Kidney capillary endothelial cell (primary cell): ENCODE data around the gene SLC7A7.
A peak's percentile ranks its signal among the peaks of the same experiment; 100 is the strongest.
"Not testable (repeated sequence)": the region's sequence is repeated elsewhere in the genome, so short reads cannot be mapped to it uniquely, and the experiment has no call there.

Experiments
- DNase-seq: peaks from one replicate; pipeline ENCODE4 v3.0.0-alpha.2; 2018; ENCODE audit warnings: low spot score

The SLC7A7 gene

DNA sequence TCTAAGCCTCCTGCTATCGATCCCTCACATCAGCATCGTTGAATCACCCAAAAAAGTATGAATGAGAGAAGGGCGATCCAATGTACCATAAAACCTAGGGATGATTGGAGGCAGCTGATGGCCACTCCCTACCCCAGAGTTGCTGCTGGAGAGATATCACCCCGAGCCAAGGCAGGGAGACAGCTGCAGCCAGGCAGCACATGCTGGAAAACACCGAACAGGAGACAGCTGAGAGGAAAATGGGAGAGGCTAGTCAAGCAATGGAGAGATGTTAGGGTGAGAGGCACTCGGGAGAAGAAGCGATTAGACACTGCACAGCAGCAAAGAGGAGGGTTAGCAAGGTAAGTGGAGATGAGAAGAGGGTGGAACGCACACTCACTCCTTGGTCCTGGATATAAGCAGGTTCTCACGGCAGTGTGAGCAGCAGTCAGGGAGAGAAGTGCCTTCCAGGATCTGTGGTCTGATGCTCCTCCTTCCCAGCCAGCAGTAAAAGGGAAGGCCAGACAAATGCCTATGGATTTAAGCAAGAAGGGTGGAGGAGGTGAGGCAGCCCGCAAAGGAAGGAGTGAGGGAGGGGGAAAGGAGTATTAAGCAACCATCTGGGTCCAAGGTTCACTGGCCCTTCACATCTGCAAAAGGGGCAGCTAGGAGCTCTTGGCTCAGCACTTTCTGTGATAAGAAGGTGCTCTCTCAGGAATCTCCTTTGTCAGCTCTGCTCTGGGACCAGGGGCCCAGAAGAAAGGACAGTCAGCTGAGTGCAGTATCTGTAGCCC lies at the start of gene SLC7A7:
Gene SLC7A7, minus strand, starts transcription at position 495 of the 773 bp plus-strand sequence. CDS start 2,037 bp downstream, outside the sequence.
- no peak for DNase-seq

DNA sequence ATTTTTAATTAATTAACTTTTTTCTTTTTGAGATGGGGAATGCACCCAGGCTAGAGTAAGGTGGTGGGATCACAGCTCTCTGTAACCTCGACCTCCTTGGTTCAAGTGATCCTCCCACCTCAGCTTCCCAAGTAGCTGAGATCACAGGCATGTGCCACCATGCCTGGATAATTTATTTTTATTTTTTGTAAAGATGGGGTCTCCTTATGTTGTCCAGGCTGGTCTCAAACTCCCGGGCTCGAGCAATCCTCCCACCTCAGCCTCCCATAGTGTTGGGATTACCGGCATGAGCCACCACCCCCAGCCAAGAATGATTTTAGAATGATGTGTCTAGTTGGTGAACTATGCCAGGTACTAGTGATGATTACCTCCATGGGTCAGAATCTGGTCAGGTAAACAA lies 49.7 kb upstream of the SLC7A7 start:
- DNase-seq = no peak

DNA sequence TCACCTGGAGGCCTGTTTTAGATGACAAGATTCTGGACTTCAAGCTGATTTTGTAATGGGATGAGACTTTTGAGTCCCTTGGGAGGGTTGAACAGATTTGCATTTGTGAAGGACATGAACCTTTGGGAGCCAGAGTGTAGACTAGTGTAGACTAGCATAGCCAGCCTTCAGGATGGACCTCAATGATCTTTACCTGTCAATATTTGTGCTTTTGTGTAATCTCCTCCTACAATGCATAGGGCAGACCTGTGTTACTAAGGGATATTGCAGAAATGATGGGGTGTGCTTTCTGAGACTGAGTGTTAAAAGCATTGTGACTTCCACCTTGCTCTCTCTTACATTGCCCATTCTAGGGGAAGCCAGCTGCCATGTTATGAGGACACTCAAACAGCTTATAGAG lies 46.4 kb upstream of the SLC7A7 start:
- no peak for DNase-seq

DNA sequence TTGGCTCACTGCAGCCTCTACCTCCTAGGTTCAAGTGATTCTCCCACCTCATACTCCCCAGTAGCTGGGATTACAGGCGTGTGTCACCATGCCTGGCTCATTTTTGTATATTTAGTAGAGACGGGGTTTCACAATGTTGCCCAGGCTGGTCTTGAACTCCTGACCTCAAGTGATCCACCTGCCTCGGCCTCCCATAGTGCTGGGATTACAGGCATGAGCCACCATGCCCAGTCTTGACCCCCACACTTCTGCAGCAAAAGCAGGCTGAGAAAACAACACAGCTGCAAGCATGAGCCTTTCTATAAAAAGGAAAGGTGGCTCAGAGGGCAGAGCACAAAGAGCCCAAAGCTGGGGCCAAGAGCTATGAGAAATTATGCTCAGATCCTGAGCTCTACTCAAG lies 45.1 kb upstream of the SLC7A7 start:
- not testable (repeated sequence) for DNase-seq

DNA sequence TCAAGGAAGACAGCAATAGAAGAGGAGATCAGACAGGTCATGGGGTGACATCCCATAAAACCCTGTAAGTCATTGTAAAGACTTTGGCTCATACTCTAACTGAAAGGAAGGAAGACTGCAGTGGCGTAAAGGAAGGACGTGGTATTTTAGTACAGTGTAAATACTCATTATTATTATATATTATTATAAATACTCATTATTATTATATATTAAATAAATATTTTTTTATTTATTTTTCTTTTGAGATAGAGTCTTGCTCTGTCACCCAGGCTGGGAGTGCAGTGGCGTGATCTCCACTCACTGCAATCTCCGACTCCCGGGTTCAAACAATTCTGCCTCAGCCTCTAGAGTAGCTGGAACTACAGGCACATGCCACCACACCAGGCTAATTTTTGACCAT lies 41.2 kb upstream of the SLC7A7 start:
- no peak for DNase-seq

DNA sequence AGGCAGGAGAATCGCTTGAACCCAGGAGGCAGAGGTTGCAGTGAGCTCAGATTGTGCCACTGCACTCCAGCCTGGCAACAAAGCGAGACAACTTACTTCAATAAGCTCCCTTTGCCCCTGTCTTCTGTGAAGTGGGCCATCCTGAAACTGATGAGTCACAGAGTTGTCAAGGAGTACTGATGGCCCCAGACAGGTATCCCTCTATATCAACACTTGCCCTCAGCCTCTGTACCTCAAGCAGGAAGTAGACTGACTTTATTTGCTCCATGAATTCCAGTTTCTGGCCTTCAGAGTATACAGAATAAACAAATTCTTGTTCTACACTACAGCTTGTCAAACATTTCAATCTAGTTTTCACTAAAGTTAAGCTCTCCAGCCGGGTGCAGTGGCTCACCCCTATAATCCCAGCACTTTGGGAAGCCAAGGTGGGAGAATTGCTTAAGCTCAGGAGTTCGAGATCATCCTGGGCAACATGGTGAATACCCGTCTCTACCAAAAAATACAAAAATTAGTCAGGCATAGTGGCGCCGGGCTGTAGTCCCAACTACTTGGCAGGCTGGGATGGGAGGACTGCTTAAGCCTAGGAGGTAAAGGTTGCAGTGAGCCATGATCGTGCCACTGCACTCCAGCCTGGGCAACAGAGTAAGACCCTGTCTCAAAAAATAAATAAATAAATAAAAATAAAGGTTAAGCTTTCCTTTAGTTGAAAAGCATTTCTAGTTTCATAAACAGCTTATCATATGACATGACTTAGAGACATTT lies 39.9 kb upstream of the SLC7A7 start:
- DNase-seq = no peak

DNA sequence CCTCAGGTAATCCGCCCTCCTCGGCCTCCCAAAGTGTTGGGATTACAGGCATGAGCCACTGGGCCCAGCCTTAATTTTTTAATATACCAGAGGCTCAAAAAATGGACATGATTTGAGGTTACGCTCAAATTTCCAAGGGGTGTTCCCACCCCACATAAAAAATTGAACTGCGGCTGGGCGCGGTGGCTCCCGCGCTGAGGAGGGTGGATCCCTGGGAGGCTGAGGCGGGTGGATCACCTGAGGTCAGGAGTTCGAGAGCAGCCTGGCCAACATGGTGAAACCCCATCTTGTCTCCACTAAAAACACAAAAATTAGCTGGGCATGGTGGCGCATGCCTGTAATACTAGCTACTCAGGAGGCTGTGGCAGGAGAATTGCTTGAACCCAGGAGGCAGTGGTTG lies 39.1 kb upstream of the SLC7A7 start:
- DNase-seq = not testable (repeated sequence)

DNA sequence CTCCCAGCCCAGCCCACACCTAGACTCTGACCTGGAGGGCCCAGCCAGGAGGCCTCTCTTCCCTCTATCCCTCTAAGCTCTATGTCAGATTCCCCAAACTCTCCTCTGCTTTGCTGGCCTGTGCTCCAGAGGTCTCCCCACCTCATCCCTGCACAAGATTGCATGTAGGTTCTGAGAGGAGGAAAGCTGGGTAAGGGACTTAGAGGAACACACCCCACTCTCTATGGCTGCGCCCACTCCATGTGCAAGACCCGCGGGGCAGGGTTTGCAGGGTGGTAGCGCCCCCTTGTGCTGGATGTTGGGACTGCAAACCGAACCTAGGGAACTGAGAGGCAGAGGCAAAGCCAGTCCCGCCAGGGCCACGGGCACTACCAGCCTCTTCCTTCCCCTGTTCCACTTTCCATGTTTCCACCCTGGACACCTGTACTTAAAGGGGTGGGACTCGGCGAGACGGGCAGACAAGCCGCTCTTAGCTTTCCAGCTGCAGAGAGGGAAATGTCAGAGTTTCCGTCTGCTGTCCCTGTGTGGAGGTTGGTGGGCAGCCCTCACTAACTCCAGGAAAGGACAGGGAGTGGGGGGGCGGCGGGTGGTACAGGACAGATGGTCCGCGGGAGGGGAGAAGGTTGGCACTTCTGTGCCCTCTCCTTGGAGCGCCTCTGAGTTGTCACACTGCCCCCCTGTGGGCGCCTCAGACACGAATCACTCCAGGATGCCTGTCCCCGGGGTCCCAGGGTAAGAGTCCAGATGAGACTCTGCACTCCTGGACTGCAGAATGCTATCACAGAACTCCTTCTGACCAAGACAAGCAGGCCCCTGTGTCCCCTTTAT lies 37.9 kb upstream of the SLC7A7 start:
- DNase-seq = peak; percentile 80

DNA sequence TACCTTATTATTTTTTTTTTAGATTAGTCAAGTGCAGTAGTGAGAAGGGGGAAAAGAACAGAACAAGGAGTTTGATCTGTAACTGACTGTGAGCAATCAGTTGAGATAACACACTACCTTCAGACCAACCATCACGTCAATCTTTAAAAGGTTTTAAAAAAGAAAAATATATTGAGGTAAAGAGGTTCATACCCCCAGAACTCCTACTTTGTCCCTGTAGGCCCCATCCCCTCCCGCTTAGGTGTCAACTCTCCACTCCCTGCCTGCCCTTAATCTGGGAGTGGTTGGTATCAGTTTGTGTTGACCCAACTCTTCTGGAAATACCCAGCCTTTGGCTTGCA lies 37.3 kb upstream of the SLC7A7 start:
- no peak for DNase-seq

DNA sequence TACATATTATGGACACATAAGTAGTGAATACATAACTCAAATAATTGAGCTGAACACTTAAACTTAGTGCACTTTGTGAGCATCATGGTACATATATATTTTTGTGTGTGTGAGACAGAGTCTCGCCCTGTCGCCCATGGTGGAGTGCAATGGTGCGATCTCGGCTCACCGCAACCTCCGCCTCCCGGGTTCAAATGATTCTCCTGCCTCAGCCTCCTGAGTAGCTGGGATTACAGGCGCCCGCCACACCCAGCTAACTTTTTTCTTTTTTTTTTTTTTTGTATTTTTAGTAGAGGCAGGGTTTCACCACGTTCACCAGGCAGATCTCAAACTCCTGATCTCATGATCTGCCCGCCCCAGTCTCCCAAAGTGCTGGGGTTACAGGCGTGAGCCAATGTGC lies 36.9 kb upstream of the SLC7A7 start:
- DNase-seq = not testable (repeated sequence)

DNA sequence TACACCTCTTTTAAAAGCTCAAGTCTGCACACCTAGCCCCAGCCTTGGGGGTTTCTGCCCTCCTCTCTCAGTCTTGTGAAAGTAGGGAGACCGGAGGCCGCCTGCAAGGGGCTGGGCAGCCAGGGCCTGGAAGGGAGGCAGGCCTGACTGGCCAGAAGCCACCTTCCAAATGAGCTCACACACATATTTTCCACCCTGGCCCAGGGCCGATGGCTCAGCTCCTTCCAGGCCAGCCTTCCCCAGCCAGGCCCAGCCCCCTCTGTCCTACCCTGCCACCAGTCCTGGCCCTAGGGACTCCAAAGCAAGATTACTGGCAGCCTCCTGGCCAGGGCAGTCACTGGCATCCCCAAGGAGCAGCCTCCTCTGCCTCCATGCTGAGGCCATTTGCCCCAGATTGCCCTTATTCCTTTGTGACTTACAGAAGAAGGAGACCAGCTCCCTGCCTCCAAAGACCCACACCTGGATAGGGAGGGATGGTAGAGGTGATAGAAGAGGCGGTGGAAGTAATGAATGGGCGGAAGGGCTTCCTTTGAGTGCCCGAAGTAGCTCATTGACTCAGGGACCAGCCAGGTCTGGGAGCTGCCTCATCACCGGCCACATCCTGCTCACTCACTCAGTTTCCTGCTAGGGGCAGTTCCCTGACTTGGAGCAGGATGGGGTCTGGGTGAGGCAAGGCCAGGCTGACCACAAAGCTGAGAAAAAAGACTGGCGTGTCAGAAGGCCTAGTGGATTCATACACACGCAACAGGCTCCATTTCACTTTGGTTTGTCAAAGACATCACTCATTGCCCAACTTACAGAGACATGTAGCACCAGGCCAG lies 35.9 kb upstream of the SLC7A7 start:
- DNase-seq = peak; percentile 99

DNA sequence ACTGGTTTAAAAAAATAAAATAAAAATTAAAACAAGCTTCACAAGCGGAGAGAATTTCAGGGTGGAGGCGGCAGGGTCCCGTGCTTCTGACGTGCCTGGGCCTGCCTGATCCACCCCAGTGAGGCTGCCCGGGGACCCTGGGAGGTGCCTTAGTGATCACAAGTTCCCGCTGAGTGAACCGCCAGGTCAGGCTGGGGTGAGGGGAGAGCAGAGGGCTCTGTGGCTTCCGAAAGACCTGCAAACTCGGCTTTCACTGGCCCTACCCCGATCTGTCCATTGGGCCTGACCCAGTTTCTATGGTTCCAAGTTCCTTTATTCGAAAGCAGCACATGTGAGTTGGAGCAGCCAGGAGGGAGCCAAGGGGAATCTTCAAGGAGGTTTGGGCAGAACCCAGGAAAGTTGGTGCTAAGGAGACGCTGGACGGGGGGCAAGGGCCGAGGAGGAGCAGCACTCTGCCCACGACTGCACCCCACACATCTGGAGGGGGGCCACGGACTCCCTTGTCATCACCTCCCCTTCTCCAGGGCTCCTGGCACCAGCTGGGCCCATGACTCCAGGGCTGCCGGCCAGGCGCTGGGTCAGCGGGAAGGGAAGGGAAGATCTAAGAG lies 34.1 kb upstream of the SLC7A7 start:
- no peak for DNase-seq

DNA sequence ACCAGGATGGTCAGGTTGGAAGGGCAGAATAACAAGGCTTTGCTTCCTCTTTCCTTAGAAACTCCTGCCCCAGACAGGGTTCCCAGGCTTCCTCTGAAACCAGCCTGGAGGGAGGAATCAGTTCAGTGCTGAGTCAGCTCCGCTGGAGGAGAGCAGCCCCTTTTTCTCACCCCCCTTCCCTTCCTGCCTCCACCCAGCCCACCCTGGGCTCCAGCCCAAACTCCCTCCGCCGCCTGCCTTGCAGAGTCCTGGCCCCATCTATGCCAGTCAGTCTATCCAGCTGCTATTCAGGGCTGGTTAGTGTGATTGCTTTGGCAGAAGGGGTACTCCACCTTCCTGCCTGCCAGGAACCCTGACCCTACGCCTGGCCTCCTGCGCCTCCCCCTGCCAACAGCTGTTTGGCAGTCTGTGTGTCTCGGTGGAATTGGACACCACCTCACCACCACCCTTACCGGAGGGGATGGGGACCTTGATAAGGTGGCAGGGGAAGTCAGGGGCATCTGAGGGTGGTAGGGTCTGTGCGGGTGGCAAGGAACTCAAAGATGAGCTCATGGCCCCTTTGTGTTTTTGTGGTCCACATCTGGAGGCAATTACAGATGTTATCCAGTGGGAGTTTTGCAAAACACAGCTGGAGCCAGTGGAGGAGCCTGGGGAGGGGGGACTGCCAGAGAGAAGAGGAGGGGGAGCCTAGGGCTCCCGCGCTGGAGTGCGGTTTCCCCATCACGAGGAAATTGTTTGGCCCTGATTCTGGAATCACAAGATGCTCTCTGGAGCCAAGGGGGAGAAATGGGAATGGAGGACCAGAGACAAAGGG lies 33.3 kb upstream of the SLC7A7 start:
- peak; percentile 73 for DNase-seq

DNA sequence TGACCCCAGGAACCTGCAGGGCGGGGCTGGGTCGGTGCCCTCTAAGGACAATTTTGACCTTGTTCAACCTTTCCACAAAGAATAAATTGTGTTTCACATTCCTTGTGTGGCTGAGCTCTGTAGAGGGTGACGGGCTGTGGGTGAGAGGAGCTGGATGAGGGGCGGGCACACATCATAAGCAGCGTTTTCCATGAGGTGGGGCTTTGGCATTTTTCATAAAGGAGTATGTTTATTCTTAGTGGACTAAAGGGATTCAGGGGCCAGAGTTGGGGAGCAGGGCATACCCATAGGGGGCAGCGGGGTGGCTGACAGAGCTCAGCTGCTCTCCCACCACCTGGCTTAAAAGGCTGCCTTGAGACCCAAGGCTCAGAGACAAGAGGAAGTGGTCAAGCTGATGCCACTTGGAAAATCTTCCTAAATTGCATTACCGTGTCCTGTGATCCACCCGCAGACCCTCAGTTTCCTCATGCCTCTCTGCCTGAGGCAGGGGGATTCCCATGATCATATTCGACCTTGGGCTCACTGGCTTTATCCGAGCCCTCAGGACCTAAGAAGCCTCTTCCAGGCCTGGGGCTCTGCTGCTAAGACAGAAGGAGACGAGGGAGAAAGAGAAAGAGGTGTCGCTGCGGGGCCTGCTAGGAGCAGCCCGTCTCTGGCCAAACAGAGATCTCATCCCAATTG lies 32.6 kb upstream of the SLC7A7 start:
- no peak for DNase-seq

DNA sequence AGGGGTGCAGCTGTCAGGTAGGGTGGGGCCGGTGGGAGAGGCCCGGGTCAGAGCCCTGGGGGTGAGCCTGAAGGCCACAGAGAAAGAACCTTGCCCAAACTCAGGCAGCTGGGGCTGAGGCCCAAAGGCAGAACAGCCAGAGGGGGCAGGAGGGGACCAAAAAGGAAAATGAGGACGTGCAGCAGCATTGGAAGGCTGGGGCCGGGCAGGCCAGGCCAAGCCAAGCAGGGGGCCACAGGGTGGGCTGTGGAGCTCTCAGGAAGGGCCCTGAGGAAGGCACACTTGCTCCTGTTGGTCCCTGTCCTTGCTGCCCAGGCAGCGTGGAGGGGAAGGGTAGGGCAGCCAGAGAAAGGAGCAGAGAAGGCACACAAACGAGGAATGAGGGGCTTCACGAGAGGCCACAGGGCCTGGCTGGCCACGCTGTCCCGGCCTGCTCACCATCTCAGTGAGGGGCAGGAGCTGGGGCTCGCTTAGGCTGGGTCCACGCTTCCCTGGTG lies 31.6 kb upstream of the SLC7A7 start:
- DNase-seq = no peak

DNA sequence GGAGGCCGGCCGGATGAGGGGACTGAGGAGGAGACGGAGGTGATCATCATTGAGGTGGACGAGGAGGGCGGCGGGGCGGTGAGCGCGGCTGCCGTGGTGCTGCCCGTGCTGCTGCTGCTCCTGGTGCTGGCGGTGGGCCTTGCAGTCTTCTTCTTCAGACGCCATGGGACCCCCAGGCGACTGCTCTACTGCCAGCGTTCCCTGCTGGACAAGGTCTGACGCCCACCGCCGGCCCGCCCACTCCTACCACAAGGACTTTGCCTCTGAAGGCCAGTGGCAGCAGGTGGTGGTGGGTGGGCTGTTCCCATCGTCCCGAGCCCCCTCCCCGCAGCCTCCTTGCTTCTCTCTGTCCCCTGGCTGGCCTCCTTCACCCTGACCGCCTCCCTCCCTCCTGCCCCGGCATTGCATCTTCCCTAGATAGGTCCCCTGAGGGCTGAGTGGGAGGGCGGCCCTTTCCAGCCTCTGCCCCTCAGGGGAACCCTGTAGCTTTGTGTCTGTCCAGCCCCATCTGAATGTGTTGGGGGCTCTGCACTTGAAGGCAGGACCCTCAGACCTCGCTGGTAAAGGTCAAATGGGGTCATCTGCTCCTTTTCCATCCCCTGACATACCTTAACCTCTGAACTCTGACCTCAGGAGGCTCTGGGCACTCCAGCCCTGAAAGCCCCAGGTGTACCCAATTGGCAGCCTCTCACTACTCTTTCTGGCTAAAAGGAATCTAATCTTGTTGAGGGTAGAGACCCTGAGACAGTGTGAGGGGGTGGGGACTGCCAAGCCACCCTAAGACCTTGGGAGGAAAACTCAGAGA lies 30.8 kb upstream of the SLC7A7 start:
- DNase-seq = no peak

DNA sequence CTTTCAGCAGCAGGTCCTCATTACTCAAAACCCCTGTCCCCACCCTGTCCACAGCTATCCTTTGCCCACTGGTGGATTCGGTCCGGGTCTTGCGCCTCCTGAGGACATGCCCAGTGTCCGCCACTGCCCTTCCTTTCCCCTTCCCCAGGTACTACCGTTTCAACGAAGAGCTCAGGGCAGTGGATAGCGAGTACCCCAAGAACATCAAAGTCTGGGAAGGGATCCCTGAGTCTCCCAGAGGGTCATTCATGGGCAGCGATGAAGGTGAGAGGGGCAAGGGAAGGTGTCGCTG lies 29.8 kb upstream of the SLC7A7 start:
- DNase-seq = no peak

DNA sequence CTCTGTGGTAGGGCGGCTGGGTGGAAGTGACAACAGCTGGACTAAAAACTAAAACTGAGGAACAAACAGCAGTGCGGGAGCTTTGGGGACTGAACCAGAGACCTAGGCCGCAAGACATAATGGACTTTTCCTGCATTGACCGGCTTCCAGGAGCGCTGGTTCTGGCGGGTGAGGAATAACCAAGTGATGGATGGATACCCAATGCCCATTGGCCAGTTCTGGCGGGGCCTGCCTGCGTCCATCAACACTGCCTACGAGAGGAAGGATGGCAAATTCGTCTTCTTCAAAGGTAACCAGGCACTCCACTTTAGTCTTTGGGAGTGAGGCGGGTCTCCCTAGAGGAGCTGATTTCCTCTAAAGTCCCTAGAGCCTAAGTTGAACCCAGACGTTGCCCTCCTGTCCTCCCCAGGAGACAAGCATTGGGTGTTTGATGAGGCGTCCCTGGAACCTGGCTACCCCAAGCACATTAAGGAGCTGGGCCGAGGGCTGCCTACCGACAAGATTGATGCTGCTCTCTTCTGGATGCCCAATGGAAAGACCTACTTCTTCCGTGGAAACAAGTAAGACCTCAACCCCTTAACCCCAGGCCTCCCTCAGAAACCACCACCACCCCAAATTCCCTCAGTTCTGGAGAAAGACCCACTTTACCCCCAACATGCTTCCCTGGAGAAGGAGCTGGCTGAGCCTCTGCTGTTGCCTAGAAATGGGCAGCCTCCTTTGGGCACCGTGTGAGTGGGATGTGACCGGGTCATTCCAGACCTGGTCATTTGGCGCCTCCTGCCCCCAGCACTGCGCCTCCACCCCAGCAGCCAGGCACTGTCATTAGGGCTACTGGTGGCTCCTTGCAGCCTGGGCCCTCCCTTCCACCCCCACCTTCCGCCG lies 29.2 kb upstream of the SLC7A7 start:
- no peak for DNase-seq
